HTR-8/SVneo (cell line): Measurements from ENCODE around the gene HOXB4.

Experiments used
- DNase-seq: peaks from one replicate; pipeline ENCODE4 v3.0.0; 2011; ENCODE audit warnings: low spot score, mixed read lengths; ENCODE audit not compliant: insufficient read length
- FAIRE-seq: peaks from 2 replicates; lab custom pipeline; 2011; peaks lifted over from hg19 to GRCh38; lab: Jason Lieb, UNC

The HOXB4 gene

GRCh38 chr17:48577946-48578615, at the start of gene HOXB4:
TSS of gene HOXB4 (minus strand) at chr17:48578350. CDS start at chr17:48578319, 31 bp downstream.
- FAIRE-seq, result peak; percentile 28
- peak; percentile 87 for DNase-seq

- DNase-seq, result no peak
- no peak for FAIRE-seq
Measured at GRCh38 chr17:48627118-48627597, 49.0 kb upstream of the HOXB4 start.

GRCh38 chr17:48626245-48627117, 48.3 kb upstream of the HOXB4 start, which contains the start of gene HOXB9:
TSS of gene HOXB9 (minus strand) at chr17:48626358. CDS start at chr17:48626269, 89 bp downstream.
- DNase-seq (peak; percentile 97), FAIRE-seq (peak; percentile 100)

- FAIRE-seq (no peak), DNase-seq (peak; percentile 75)
Measured at GRCh38 chr17:48625495-48626244, 47.5 kb upstream of the HOXB4 start.

- DNase-seq (peak; percentile 53), FAIRE-seq (peak; percentile 93)
Measured at GRCh38 chr17:48624544-48625494, 46.7 kb upstream of the HOXB4 start.

- no peak for DNase-seq
- FAIRE-seq, result no peak
Measured at GRCh38 chr17:48624118-48624517, 46.0 kb upstream of the HOXB4 start.

GRCh38 chr17:48623583-48623982, 45.4 kb upstream of the HOXB4 start:
- FAIRE-seq (peak; percentile 80), DNase-seq (no peak)

GRCh38 chr17:48622857-48623256, 44.7 kb upstream of the HOXB4 start:
- FAIRE-seq, result no peak
- DNase-seq, result no peak

- no peak for DNase-seq
- FAIRE-seq, result peak; percentile 55
Measured at GRCh38 chr17:48621410-48622392, 43.6 kb upstream of the HOXB4 start.

- FAIRE-seq (no peak), DNase-seq (no peak)
Measured at GRCh38 chr17:48620461-48621139, 42.5 kb upstream of the HOXB4 start.

GRCh38 chr17:48619826-48620449, 41.8 kb upstream of the HOXB4 start:
- no peak for DNase-seq
- FAIRE-seq, result no peak

- DNase-seq (peak; percentile 96), FAIRE-seq (peak; percentile 86)
Measured at GRCh38 chr17:48618256-48618896, 40.2 kb upstream of the HOXB4 start.

GRCh38 chr17:48617471-48618255, 39.5 kb upstream of the HOXB4 start:
- no peak for DNase-seq
- FAIRE-seq, result no peak

- DNase-seq, result no peak
- peak; percentile 71 for FAIRE-seq
Measured at GRCh38 chr17:48616717-48617470, 38.7 kb upstream of the HOXB4 start.
